DOHH2 (cell line): ENCODE measurements around the gene TMEM266.

ENCODE experiments used
- EZH2phosphoT487 ChIP-seq: fragments of 200-600 bp; sonication (generic); IDR thresholded peaks from 2 replicates; pipeline ENCODE4 v1.6.1; 2017; ENCODE audit warnings: borderline replicate concordance, mild to moderate bottlenecking, antibody characterized with exemption, low read length, moderate library complexity, mixed read lengths
- TF ChIP-seq, protein P1 (sequence below): fragments of 200-600 bp; sonication (generic); IDR thresholded peaks from one replicate; pipeline ENCODE4 v1.5.1; 2014; ENCODE audit warnings: antibody characterized with exemption, mild to moderate bottlenecking, low read depth, low read length; ENCODE audit not compliant: poor library complexity, severe bottlenecking

DNA sequence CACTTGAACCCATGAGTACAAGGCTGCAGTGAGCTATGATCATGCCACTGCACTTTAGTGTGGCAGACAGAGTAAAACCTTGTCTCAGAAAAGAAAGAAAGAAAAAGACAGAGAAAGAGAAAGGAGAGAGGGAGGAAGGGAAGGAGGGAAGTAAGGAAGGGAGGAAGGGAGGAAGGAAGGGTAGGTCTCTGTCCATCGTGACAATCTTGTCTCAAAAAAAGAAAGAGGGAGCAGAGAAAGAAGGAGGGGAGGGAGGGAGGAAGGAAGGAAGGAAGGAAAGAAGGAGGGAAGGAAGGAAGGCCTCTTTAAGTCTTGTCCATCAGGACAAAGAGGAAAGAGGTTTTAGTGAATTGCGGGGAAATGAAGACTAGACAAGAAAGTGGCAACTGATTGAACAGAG lies 129.3 kb downstream of the TMEM266 start:
- TF ChIP-seq EZH2phosphoT487, result no peak
- TF ChIP-seq, protein P1, sequence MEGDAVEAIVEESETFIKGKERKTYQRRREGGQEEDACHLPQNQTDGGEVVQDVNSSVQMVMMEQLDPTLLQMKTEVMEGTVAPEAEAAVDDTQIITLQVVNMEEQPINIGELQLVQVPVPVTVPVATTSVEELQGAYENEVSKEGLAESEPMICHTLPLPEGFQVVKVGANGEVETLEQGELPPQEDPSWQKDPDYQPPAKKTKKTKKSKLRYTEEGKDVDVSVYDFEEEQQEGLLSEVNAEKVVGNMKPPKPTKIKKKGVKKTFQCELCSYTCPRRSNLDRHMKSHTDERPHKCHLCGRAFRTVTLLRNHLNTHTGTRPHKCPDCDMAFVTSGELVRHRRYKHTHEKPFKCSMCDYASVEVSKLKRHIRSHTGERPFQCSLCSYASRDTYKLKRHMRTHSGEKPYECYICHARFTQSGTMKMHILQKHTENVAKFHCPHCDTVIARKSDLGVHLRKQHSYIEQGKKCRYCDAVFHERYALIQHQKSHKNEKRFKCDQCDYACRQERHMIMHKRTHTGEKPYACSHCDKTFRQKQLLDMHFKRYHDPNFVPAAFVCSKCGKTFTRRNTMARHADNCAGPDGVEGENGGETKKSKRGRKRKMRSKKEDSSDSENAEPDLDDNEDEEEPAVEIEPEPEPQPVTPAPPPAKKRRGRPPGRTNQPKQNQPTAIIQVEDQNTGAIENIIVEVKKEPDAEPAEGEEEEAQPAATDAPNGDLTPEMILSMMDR, result no peak
